ENCODE results near the gene ATG16L1. TPM values are rescaled to one million over a fixed set of nuclear protein-coding genes. Genes with fewer than 3 reads are reported as not detected.

Gene ATG16L1
- total RNA-seq, 4 donors from 2014 or later = 38.9 to 56.9 (median 40.4) TPM

DNA sequence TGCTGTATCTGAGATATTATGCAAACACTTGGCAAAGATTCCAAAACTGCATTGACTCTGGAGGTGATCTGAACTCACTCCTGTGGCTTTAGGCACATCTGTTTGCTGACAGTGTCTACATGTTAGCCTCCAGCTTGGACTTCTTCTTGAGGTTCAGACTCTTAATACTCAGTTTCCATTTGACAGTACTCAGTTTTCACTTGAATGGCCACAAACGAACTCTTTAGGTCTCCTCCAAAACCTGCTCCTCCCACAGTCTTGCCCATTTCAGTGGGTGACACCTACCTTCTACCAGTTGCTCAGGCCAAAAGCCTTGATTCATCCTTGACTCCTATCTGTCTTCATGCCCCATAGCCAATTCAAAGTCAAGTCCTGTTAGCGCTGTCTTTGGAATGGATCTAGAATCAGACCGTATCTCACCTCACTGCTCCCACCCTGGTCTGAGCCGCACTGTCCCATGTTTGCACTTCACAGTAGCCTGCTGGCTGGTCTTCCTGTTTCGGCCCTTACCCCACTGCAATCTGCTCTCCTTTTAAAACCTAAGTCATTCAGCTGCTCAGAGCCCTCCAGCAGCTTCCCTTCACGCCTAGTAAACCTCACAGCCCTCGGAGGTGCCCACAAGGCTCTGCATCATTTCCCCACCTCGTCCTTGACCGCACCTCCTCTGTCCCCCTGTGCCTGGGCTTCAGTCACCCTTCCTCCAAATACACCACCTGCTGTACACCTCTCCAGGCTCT is 10.5 kb downstream of the ATG16L1 start:
- intact Hi-C loops (cut with DNase I; ENCODE audit: low total_unique reads) = no loop called here
- no peak overlapping the region for H3K4me3 ChIP-seq (ENCODE audit: low read depth, poor library complexity, severe bottlenecking)
- DNase-seq (ENCODE audit: low spot score in 2 of 2) = no peak
- TF ChIP-seq, protein P1, sequence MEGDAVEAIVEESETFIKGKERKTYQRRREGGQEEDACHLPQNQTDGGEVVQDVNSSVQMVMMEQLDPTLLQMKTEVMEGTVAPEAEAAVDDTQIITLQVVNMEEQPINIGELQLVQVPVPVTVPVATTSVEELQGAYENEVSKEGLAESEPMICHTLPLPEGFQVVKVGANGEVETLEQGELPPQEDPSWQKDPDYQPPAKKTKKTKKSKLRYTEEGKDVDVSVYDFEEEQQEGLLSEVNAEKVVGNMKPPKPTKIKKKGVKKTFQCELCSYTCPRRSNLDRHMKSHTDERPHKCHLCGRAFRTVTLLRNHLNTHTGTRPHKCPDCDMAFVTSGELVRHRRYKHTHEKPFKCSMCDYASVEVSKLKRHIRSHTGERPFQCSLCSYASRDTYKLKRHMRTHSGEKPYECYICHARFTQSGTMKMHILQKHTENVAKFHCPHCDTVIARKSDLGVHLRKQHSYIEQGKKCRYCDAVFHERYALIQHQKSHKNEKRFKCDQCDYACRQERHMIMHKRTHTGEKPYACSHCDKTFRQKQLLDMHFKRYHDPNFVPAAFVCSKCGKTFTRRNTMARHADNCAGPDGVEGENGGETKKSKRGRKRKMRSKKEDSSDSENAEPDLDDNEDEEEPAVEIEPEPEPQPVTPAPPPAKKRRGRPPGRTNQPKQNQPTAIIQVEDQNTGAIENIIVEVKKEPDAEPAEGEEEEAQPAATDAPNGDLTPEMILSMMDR (IDR thresholded peaks at IDR 0.05) = no peak
- TF ChIP-seq POLR2A (IDR thresholded peaks at IDR 0.05) = no peak
- 87 to 90% methylated on average over 9 of the region's 9 CpGs for WGBS, 2 donors

DNA sequence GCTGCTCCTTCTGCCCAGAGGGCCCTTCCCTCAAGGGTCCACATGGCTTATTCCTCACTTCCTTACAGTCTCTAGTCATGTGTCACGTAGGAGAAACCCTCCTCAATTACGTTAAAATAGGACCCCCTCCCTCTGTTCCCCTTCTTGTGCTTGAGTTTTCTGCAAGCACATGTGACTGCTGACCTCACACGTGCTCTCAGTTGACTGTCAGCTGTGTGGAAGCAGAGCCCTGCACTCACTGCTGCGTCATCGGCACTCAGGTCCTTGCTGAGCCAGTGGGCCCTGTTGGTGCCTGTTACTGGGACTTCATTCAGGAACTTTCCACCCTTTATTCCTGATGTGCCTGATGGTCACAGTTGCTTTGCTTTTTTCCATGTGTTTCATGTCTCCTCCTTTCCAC is 11.1 kb downstream of the ATG16L1 start:
- DNase-seq (ENCODE audit: low spot score in 2 of 2) = no peak
- intact Hi-C loops (cut with DNase I; ENCODE audit: low total_unique reads) = no loop called here
- TF ChIP-seq, protein P1 (IDR thresholded peaks at IDR 0.05) = no peak
- no peak for TF ChIP-seq POLR2A (IDR thresholded peaks at IDR 0.05)
- H3K4me3 ChIP-seq (ENCODE audit: low read depth, poor library complexity, severe bottlenecking) = no peak overlapping the region
- WGBS, 2 donors = 89 to 94% methylated on average over 5 of the region's 5 CpGs

DNA sequence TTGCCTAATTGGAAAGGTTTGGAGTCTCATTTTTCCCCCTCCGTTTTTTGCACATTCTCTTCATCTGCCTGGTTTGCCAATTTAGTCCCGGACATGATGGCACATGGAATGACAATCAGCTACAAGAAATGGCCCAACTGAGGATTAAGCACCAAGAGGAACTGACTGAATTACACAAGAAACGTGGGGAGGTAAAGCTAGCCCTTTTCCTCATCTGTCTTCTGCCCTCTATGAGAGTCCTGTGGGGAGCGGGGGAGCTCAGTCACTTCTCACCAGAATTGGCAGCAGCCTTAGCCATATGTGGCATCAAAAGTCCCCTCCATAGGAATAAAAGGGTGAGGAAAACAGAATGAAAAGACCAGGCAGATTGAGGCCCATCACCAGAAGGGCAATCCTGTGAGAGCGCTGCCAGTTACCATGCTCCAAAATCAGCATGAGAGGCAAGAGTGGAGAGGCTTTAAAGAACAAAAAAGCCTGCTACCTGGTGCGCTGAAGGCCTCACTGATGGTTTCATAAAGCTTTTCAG is 11.6 kb downstream of the ATG16L1 start:
- 91 to 92% methylated on average over 6 of the region's 6 CpGs for WGBS, 2 donors
- intact Hi-C loops (cut with DNase I; ENCODE audit: low total_unique reads) = no loop called here
- DNase-seq (ENCODE audit: low spot score in 2 of 2) = no peak
- H3K4me3 ChIP-seq (ENCODE audit: low read depth, poor library complexity, severe bottlenecking) = no peak overlapping the region
- TF ChIP-seq, protein P1 (IDR thresholded peaks at IDR 0.05) = no peak
- no peak for TF ChIP-seq POLR2A (IDR thresholded peaks at IDR 0.05)

DNA sequence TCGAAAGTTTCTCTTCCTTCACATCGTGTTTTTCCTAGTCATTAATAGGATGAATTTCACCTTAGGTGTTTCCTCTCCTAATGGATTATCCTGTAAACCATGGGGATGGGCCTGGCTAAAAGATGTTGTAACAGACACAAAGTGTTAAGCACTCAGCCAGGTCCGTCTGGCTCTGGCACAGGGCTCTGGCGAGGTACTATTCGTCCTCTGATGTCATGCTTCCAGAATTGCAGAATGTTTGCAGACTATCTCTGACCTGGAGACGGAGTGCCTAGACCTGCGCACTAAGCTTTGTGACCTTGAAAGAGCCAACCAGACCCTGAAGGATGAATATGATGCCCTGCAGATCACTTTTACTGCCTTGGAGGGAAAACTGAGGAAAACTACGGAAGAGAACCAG is 13.2 kb downstream of the ATG16L1 start:
- intact Hi-C loops (cut with DNase I; ENCODE audit: low total_unique reads) = no loop called here
- no peak overlapping the region for H3K4me3 ChIP-seq (ENCODE audit: low read depth, poor library complexity, severe bottlenecking)
- no peak for DNase-seq (ENCODE audit: low spot score in 2 of 2)
- TF ChIP-seq POLR2A (IDR thresholded peaks at IDR 0.05) = no peak
- TF ChIP-seq, protein P1 (IDR thresholded peaks at IDR 0.05) = no peak
- WGBS, 2 donors = 81 to 82% methylated on average over 8 of the region's 8 CpGs

DNA sequence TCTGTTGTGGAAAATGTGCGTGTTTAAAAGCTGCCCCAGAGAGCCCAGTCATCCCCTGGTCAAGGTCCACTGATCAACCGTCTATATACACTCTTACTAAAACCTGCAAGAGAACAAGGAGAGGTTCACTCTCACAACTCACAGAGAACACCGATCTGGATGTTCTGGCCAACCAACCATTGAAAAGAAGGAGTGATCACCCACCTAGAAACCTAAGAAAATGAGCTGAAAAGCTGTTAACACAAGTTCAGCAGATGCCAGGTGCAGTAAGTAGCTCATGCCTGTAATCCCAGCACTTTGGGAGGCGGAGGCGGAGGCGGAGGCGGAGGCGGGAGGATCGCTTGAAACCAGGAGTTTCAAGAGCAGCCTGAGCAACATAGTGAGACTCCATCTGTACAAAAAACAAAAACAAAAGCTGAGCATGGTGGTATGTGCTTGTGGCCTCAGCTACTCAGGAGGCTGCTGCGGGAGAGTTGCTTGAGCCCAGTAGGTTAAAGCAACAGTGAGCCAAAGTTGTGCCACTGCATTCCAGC is 14.5 kb downstream of the ATG16L1 start:
- DNase-seq (ENCODE audit: low spot score in 2 of 2) = no peak
- intact Hi-C loops (cut with DNase I; ENCODE audit: low total_unique reads) = no loop called here
- TF ChIP-seq, protein P1 (IDR thresholded peaks at IDR 0.05) = no peak
- TF ChIP-seq POLR2A (IDR thresholded peaks at IDR 0.05) = no peak
- H3K4me3 ChIP-seq (ENCODE audit: low read depth, poor library complexity, severe bottlenecking) = no peak overlapping the region
- 94 to 97% methylated on average over 10 of the region's 10 CpGs for WGBS, 2 donors
